IMR-90 (cell line): Measurements from ENCODE around the gene C5orf58. TPM values are rescaled to one million over a fixed set of nuclear protein-coding genes. Genes with fewer than 3 reads are reported as not detected.

Experiments used
- ATAC-seq: fragments of 200-7000 bp; cut with Tn5 transposase; 2 replicates; pipeline ENCODE4 v1.9.1; 2020; ENCODE audit warnings: low read depth, mild to moderate bottlenecking, moderate library complexity
- BruUV-seq: library from RNA; stranded (reverse); fragments of 400-500 nt; replicated peaks from 2 replicates; lab custom pipeline; 2021; lab: Mats Ljungman, UMichigan
- CTCF ChIA-PET: fragments of 300-600 bp; formaldehyde crosslinking; extraction: SDS; loops from one replicate; lab custom pipeline; 2021; ENCODE audit warnings: antibody characterized with exemption; lab: Yijun Ruan, JAX
- POLR2A ChIA-PET: fragments of 300-600 bp; sonication (Branson Sonifier 250); formaldehyde crosslinking; loops from one replicate; lab custom pipeline; 2022; ENCODE audit warnings: antibody characterized with exemption; ENCODE audit not compliant: unreplicated experiment; lab: Charles Lee
- DNase-seq: peaks from one replicate; pipeline ENCODE4 v3.0.0; 2013
- H2AFZ ChIP-seq: replicated peaks from 2 replicates; pipeline ENCODE3; 2013; ENCODE audit warnings: low read length, mild to moderate bottlenecking; ENCODE audit not compliant: poor library complexity
- H2AK5ac ChIP-seq: 2 replicates; pipeline ENCODE4 v1.6.1; 2013; ENCODE audit warnings: low read depth, low read length, inconsistent platforms
- H2AK9ac ChIP-seq: replicated peaks from 2 replicates; pipeline ENCODE3; 2013; ENCODE audit warnings: mild to moderate bottlenecking, low read depth, low read length, moderate library complexity; ENCODE audit not compliant: poor library complexity
- H2BK120ac ChIP-seq: 2 replicates; pipeline ENCODE4 v1.6.1; 2013; ENCODE audit warnings: low read depth, low read length, inconsistent platforms
- H2BK15ac ChIP-seq: 3 replicates; pipeline ENCODE4 v1.6.1; 2013; ENCODE audit warnings: low read depth, low read length, inconsistent platforms
- H2BK20ac ChIP-seq: 2 replicates; pipeline ENCODE4 v1.6.1; 2013; ENCODE audit warnings: low read depth, mild to moderate bottlenecking, inconsistent platforms, low read length, moderate library complexity
- H2BK5ac ChIP-seq: 2 replicates; pipeline ENCODE4 v1.6.1; 2013; ENCODE audit warnings: mild to moderate bottlenecking, low read depth, low read length, inconsistent platforms; ENCODE audit not compliant: poor library complexity, severe bottlenecking
- H3K14ac ChIP-seq: replicated peaks from 2 replicates; pipeline ENCODE4 v1.6.1; 2013; ENCODE audit warnings: low read depth, low read length, inconsistent platforms
- H3K18ac ChIP-seq: 2 replicates; pipeline ENCODE4 v1.6.1; 2013; ENCODE audit warnings: low read depth, low read length, control low read depth
- H3K23ac ChIP-seq: 2 replicates; pipeline ENCODE4 v1.6.1; 2013; ENCODE audit warnings: low read depth, low read length, inconsistent platforms
- H3K27ac ChIP-seq: 2 replicates; pipeline ENCODE4 v1.5.1; 2013; ENCODE audit warnings: mild to moderate bottlenecking, control low read depth, low read length; ENCODE audit not compliant: insufficient read depth
- H3K27me3 ChIP-seq: 2 replicates; pipeline ENCODE4 v1.6.1; 2013; ENCODE audit warnings: low read length; ENCODE audit not compliant: control insufficient read depth, insufficient read depth
- H3K36me3 ChIP-seq: 2 replicates; pipeline ENCODE4 v1.6.1; 2013; ENCODE audit warnings: low read length, mixed read lengths; ENCODE audit not compliant: control insufficient read depth, insufficient read depth
- H3K4ac ChIP-seq: 2 replicates; pipeline ENCODE4 v1.6.1; 2013; ENCODE audit warnings: low read depth, low read length, inconsistent platforms
- H3K4me1 ChIP-seq: 2 replicates; pipeline ENCODE4 v1.6.1; 2013; ENCODE audit warnings: low read length, mixed read lengths; ENCODE audit not compliant: control insufficient read depth, insufficient read depth
- H3K4me2 ChIP-seq: 2 replicates; pipeline ENCODE4 v1.6.1; 2013; ENCODE audit warnings: low read depth, mild to moderate bottlenecking, control low read depth, low read length, moderate library complexity
- H3K4me3 ChIP-seq: 2 replicates; pipeline ENCODE4 v1.5.1; 2013; ENCODE audit warnings: low read depth, mild to moderate bottlenecking, control low read depth, low read length, moderate library complexity; ENCODE audit not compliant: insufficient read depth
- H3K56ac ChIP-seq: 2 replicates; pipeline ENCODE4 v1.6.1; 2013; ENCODE audit warnings: low read length, inconsistent platforms; ENCODE audit not compliant: insufficient read depth; ENCODE audit errors: extremely low read depth
- H3K79me1 ChIP-seq, 2 experiments: 2 replicates each; pipeline ENCODE4 v1.6.1; 2013; ENCODE audit warnings: low read length in 2 of 2, inconsistent platforms in 1 of 2, low read depth in 1 of 2
- H3K9ac ChIP-seq: 2 replicates; pipeline ENCODE4 v1.6.1; 2013; ENCODE audit warnings: low read depth, low read length, control low read depth
- H3K9me1 ChIP-seq: 2 replicates; pipeline ENCODE4 v1.6.1; 2013; ENCODE audit warnings: low read length, inconsistent platforms; ENCODE audit not compliant: insufficient read depth
- H3K9me3 ChIP-seq: 2 replicates; pipeline ENCODE4 v1.6.1; 2013; ENCODE audit warnings: low read length; ENCODE audit not compliant: control insufficient read depth, insufficient read depth
- H4K20me1 ChIP-seq: 2 replicates; pipeline ENCODE4 v1.6.1; 2013; ENCODE audit warnings: low read length, inconsistent platforms; ENCODE audit not compliant: insufficient read depth
- H4K5ac ChIP-seq: 2 replicates; pipeline ENCODE4 v1.6.1; 2013; ENCODE audit warnings: mild to moderate bottlenecking, low read depth, low read length, control low read depth
- H4K8ac ChIP-seq, 2 experiments: 2 replicates each; pipeline ENCODE4 v1.6.1; 2013; ENCODE audit warnings: low read depth in 2 of 2, low read length in 2 of 2, control low read depth in 1 of 2, inconsistent platforms in 1 of 2
- H4K91ac ChIP-seq: 2 replicates; pipeline ENCODE4 v1.6.1; 2013; ENCODE audit warnings: low read depth, low read length, inconsistent platforms; ENCODE audit not compliant: insufficient read depth
- ELK1 ChIP-seq: fragments of 150-350 bp; IDR thresholded peaks from 2 replicates; pipeline ENCODE4 v1.6.1; 2016; ENCODE audit warnings: low read depth, mild to moderate bottlenecking, low read length, moderate library complexity, borderline replicate concordance
- MAFK ChIP-seq: IDR thresholded peaks from 2 replicates; pipeline ENCODE4 v1.6.1; 2012; ENCODE audit warnings: low read depth, low read length, improper control_type of control experiment
- MAZ ChIP-seq: IDR thresholded peaks from 2 replicates; pipeline ENCODE4 v1.6.1; 2012; ENCODE audit warnings: low read depth, mild to moderate bottlenecking, low read length, improper control_type of control experiment, moderate library complexity, borderline replicate concordance
- MXI1 ChIP-seq: IDR thresholded peaks from 2 replicates; pipeline ENCODE4 v1.6.1; 2012; ENCODE audit warnings: low read depth, mild to moderate bottlenecking, low read length, moderate library complexity, borderline replicate concordance
- POLR2A ChIP-seq: IDR thresholded peaks from 2 replicates; pipeline ENCODE4 v1.6.1; 2012; ENCODE audit warnings: mild to moderate bottlenecking, low read depth, low read length
- RCOR1 ChIP-seq: IDR thresholded peaks from 2 replicates; pipeline ENCODE4 v1.6.1; 2012; ENCODE audit warnings: mild to moderate bottlenecking, low read length, improper control_type of control experiment; ENCODE audit not compliant: insufficient replicate concordance
- RFX5 ChIP-seq: IDR thresholded peaks from 2 replicates; pipeline ENCODE4 v1.8.0; 2012; ENCODE audit warnings: low read depth, mild to moderate bottlenecking, low read length, moderate library complexity
- SMC3 ChIP-seq: fragments of 150-350 bp; IDR thresholded peaks from 2 replicates; pipeline ENCODE4 v1.6.1; 2016; ENCODE audit warnings: low read depth, mild to moderate bottlenecking, antibody characterized with exemption, low read length, moderate library complexity
- USF2 ChIP-seq: fragments of 150-350 bp; IDR thresholded peaks from 2 replicates; pipeline ENCODE4 v1.6.1; 2017; ENCODE audit warnings: mild to moderate bottlenecking, antibody characterized with exemption, low read length, low read depth
- WGBS, 2 experiments: methylation state at CpG; one replicate each; pipeline versions ENCODE4 v1.1.5 to v1.1.7; 2013; ENCODE audit warnings: missing lambda C conversion rate in 2 of 2; ENCODE audit not compliant: insufficient read length in 1 of 2; ENCODE audit errors: extremely low coverage in 2 of 2; 5-methylcytosine and 5-hydroxymethylcytosine counted together
- dilution Hi-C: fragments of 300-500 bp; cut with HindIII; formaldehyde crosslinking; loops from one replicate; pipeline ENCODE4 v1.14.3; 2018; ENCODE audit warnings: low sequenced_read_pairs; ENCODE audit not compliant: unreplicated experiment
- in situ Hi-C: fragments of 300-500 bp; cut with MboI; formaldehyde crosslinking; loops from 3 replicates; pipeline ENCODE4 v1.14.3; 2019; ENCODE audit warnings: low sequenced_read_pairs, inconsistent platforms, mixed read lengths
- intact Hi-C: fragments of 100-400 bp; cut with micrococcal nuclease; formaldehyde crosslinking; loops from 2 replicates; pipeline ENCODE4 v1.10.0; 2022
- polyA plus RNA-seq, 3 experiments: library from polyadenylated mRNA; depleted of rRNA; stranded (reverse); fragments of >200 nt; gene quantifications; 2 replicates each; pipeline ENCODE4 v1.2.3, GENCODE V29; 2012; ENCODE audit warnings: low replicate concordance in 1 of 3
- total RNA-seq: library from RNA; depleted of rRNA; stranded (reverse); fragments of >200 nt; gene quantifications from 2 replicates; pipeline ENCODE4 v1.2.3, GENCODE V29; 2012
- TF ChIP-seq, protein P1 (sequence below): conservative IDR thresholded peaks from 2 replicates; pipeline ENCODE4 v1.5.1; 2012; ENCODE audit warnings: mild to moderate bottlenecking, low read depth, low read length, improper control_type of control experiment

Gene C5orf58
- total and polyA plus RNA-seq, 2 of the 4 experiments (the other 2 are of a cell fraction): not detected

DNA sequence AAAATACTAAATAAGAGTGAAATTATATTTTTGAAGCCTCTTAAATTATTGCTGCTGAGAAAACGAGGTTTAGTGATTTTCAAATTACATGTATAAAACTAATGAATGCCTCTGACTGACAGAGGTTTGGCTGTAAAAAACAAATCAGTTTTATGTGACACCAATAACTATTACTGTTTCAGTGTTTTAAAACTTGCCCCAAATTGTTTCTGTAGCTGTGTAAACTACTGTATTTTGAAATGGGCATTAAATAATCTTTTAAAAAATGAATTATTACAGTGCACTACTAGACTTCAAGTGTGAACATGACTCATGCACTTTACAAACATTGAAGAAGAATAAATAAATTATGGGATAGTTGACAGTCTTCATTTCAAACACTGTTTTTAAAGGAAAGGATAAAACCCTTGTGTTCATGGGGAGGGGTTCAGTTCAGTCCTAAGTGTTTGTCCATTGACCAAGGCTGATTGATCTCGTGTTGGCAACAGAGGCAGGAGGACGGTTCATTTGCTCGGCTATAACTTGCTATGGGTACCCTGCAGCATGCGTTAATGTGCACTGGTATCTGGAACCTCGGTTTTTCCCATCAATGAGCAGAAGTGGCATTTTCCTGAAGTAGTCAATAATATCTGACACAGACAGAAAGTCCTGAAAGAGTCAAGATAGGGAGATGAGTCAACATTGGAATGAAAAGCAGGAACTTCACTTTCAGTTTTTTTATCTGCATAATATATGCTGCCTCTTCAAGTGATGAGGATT is 15.6 kb downstream of the C5orf58 start:
- Histone ChIP-seq H3K23ac (no peak overlapping the region), H2BK5ac (no peak overlapping the region), H3K56ac (no peak overlapping the region), H3K18ac (no peak overlapping the region), H2AK5ac (no peak overlapping the region), H3K14ac (no peak overlapping the region), H3K9me1 (no peaks in the 10 kb centered on the region), H3K27me3 (no peaks in the 10 kb centered on the region), H4K20me1 (no peaks in the 10 kb centered on the region), H2AK9ac (peak overlapping the region; percentile 78), H3K4ac (no peak overlapping the region), H3K36me3 (no peaks in the 10 kb centered on the region), H4K8ac (no peak overlapping the region), H3K4me3 (no peak overlapping the region), H3K27ac (no peak overlapping the region), H3K4me1 (no peaks in the 10 kb centered on the region), H4K91ac (no peak overlapping the region), H2BK15ac (no peak overlapping the region), H2AFZ (no peak overlapping the region), H3K9ac (no peak overlapping the region), H2BK120ac (no peak overlapping the region), H3K9me3 (no peaks in the 10 kb centered on the region), H3K79me1 (no peaks in the 10 kb centered on the region), H2BK20ac (no peak overlapping the region), H4K5ac (no peak overlapping the region), H3K4me2 (no peak overlapping the region)
- WGBS, 2 experiments: no CpG with 5 or more reads among the region's 6 CpGs
- CTCF ChIA-PET: no interaction called here
- BruUV-seq: no TSS peak
- in situ Hi-C loops: no loop called here
- POLR2A ChIA-PET: no interaction called here
- TF ChIP-seq MAZ: no peak
- TF ChIP-seq MXI1: no peak
- TF ChIP-seq, protein P1, sequence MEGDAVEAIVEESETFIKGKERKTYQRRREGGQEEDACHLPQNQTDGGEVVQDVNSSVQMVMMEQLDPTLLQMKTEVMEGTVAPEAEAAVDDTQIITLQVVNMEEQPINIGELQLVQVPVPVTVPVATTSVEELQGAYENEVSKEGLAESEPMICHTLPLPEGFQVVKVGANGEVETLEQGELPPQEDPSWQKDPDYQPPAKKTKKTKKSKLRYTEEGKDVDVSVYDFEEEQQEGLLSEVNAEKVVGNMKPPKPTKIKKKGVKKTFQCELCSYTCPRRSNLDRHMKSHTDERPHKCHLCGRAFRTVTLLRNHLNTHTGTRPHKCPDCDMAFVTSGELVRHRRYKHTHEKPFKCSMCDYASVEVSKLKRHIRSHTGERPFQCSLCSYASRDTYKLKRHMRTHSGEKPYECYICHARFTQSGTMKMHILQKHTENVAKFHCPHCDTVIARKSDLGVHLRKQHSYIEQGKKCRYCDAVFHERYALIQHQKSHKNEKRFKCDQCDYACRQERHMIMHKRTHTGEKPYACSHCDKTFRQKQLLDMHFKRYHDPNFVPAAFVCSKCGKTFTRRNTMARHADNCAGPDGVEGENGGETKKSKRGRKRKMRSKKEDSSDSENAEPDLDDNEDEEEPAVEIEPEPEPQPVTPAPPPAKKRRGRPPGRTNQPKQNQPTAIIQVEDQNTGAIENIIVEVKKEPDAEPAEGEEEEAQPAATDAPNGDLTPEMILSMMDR: no peak
- TF ChIP-seq RFX5: no peak
- no peak for TF ChIP-seq RCOR1
- TF ChIP-seq MAFK: no peak
- no peak for TF ChIP-seq SMC3
- no peak for TF ChIP-seq USF2
- no peak for TF ChIP-seq POLR2A
- TF ChIP-seq ELK1: no peak
- DNase-seq (no peak), ATAC-seq (no peak)
- intact Hi-C loops: no loop called here
- dilution Hi-C loops: no loop called here
